IPS DF 4.7 (cell line): ENCODE measurements around the gene HOXA10.

Source experiments
- DNase-seq: peaks from one replicate; pipeline ENCODE4 v3.0.0-alpha.2; 2013; ENCODE audit warnings: low spot score; ENCODE audit errors: extremely low read depth

The HOXA10 gene

DNA sequence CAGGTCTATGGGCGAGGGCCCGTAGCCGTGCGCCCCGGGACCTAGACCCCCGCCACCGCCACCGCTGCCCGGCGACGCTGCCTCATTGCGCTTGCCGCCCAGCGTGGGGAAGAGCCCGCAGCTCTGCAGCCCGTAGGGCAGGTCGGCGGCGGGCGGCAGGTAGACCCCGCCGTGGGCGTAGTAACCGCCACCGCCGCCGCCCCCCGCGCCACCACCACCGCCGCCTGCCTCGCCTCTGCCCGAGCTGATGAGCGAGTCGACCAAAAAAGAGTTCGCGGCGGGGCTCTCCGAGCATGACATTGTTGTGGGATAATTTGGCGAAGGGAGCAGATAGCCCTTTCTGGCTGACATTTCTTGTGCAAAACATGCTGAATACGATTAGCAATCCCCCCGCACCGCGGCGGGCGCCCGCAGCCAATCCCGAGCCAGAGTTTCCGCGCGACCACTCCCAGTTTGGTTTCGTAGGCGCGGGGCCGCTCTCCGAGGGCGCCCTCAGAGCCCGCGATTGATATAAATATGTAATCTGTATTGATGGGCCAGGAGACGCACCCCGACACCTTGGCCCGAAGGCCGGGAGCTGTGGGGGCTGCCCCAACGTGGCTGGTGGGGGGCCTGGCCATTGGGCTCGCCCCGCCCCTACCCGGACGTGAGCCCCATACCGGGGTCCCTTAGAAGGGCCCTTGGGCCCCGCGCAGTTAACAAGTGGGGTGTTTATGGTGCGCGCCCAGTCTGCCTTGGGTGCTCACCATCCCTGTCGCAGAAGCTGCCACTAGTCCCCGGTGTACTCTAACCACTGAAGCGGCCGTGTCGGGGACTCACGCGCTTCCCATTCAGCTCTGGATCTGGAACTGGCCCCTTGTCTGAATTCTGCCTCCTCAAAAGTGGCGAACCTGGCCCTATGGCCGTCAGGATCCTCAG, at the start of gene HOXA10:
HOXA10 (minus strand) TSS at position 365 of the 918 bp plus-strand sequence; CDS start at position 351, 14 bp downstream.
- no peak for DNase-seq

DNA sequence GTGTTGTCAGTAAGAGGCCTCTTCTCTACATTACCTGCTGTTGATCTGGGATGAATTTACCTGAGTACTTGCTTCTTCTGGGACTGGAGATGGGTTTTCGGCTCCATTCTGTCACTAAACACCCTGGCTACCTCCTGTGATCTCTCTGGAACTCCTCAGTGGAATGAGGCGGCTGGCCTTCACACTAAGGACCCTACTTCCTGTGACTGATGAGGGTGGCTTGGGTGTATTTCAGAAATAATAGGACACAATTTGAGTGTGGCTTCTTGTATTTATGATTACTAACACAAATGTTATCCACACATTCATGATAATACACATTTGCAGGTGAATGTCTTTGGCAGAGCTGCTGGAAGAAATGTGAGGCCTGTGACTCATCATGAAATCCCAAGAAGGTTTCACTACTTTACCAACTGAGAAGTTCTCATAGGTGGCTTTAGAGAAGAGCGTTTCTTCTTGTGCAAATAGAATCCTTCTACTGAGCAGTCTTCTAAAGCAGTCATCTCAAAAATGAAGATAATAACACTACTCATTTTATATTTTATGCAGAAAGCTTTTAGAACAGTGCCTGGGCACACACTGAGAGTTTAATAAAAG, 47.2 kb upstream of the HOXA10 start:
- DNase-seq, result no peak

DNA sequence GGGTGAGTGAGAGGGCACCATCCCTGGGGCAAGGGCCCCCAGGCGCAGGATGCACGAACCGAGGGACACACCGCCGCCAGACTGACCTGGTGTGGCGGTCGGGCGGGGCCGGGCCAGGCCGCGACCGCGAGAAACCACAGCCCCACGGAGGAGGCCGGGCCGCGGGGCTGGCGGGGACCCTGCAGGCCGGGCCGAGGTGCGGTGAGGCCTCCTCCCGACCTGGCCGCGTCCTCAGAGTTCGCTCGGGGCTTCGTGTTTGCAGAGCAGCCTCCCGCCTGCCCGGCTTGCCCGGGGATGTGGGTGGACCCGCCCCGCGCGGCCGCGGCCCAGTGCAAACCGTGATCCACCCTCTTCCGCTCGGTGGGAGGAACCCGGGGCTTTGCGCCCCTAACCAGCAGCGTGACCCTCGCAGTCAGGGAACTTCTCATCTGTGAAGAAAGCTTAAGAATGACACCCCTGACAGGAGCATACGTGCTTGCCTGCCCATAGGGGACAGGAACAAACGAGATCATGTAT, 46.4 kb upstream of the HOXA10 start:
- DNase-seq, result no peak

DNA sequence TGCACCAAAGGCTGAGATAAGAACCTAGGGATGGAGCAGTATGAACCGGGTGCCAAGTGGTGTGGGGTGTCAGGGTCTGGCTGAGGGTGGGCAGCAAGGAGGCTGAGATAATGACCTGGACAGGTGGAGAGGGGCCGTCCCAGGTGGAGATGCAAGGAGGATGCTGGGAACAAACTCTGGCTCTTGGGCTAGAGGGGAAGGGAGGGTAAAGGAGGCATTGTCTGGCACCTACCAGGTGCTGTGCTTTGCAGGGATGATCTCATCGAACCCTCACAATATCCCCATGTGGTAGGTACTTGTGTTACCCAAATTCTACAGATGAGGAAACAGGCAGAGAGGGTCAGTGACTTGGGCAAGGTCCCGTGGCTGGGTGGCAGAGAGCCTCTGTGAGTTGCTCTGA, 45.7 kb upstream of the HOXA10 start:
- DNase-seq, result no peak

DNA sequence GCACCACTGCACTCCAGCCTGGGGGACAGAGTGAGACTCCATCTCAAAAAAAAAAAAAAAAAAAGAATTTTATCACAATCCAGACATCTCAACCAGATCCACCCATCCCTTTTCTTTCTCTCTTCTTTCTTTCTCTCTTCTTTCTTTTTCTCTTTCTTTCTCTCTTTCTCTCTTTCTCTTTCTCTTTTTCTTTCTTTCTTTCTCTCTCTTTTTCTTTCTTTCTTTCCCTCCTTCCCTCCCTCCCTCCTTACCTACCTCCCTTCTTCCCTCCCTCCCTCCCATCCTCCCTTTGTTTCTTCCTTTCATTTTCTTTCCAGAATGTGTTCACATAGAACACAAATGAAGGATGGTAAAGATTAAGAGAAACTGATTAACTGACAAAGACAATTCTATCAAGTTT, 43.8 kb upstream of the HOXA10 start:
- no peak for DNase-seq

DNA sequence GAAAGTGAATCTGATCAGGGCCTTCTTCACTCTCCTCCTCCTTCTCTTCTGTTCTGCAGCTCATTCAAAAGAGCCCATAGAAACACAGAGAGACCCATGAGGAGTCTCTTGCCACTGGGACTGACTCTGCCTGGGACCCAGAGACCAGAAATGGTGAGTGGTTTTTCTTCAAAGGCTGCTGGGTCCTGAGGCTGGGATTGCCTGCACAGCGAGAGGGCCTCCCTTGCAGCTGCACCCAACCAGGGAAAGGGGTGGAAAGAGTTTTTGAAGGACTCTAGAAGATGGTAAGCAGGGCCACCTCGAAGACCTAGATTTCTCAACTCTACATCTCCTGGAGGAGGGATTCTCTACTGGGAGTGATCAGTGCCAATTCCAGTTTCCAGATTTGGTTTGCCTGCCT, 41.2 kb upstream of the HOXA10 start:
- no peak for DNase-seq

DNA sequence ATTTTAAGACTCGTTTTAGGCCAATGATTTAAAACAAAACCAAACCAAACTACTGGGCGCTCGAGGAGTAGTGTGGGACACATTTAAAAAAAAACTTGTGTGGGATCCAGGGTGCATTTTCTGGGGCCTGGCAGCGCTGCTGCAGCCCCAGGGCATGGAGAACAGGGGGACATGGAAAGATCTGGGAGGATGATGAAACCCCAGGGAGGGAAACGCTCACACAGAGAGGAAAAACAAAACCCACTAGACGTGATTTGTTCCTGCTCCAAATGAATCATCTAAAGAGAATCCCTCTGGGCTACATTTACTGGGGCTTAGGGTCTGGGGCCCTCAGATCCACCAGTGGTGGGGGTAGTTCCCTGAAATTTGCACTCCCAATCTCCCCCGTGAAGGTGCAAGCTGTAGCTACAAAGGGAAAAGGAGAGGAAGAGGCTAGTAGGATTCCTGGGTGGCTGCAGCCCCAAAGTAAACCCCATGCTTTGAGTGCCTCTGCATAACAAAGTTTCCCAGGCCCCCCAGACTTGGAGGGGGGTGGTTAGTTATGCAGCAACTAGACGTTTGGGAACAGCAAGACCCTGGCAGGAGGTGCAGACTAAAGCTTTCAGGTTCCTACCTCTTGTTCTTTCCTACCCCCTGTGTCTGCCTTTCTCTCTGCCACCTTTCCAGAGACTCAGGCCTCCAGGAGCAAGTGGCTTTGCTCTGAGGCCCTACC, 40.3 kb upstream of the HOXA10 start:
- DNase-seq, result no peak

DNA sequence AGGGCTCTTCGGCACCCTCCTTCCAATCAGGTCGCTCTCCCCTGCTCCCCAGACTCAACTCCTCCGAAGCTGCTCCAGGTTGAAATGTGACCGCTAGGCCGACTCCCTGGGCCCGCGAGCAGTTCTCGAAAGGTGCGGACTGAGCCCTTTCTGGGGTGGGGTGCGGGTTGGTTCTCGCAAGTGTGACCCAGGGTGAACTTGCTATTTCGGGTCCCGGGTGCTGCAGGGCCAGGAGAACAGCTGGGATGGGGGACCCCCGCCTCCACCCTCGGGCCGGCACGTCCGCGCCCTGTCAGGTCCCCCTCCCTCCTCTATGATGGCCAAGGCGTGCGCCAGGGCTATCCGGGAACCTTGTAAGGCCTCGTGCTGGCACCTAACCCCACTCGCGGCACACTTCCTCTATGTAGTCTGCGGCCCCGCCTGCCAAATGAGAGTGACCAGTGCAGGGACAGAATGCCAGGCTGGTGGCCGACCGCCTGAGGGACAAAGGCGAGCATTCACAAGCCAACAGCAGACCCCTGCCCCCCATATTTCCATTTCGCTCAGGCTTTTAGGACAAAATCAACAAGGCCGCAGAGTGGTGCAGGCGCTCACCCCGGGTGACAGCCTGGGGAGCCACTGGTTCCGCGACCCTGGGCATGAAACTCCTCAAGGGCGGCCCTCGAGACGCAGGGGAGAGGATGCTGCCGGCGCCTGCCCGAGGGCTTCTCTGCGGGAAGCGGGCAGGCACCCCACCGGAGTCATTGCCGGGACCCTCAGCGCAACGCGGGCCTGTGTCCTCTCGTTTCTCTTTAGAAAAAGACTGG, 39.5 kb upstream of the HOXA10 start:
- no peak for DNase-seq

DNA sequence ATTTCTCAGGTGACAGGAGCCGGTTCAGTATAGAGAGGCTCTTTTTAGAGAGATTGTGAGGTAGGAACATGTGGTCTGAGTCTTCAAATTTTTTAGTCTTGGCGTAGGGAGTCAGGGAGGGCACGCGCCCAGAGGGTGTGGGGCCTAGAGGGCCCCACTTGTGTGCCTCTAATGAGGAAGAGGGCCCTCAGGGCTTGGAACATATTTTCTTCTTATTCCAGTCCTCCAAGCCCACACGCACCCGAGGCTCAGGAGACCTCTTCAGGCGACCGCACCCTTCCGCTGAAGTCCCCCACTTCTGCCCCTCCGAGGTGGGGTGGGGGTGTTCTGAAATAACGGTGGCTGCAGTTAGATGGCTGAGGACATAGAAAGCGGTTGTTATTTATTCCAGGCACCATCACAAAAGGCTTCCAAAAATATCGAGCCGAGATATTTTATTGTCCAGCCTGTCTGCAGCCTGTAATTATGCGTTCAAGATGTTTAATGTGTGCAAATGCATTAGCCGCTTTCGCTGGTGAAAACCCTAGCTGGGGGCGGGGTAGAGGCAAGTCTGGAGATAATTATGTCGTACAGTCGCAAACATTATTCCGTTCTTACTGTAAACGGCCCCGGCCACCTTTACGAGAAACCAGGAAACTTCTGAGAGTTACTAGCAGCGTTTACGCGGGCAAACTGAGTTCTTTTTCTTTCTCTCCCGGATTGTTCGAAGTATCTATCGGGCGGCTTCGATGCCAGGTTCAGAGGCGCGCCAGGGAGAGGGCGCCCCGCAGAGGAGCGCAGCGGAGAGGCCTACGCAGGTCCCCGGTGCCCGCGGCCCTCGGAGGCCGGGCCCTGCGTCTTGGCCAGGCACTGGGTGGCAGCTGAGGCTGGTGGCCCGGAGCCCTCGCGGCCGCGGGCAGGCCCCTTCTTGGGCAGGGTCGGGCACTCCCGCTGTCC, 38.6 kb upstream of the HOXA10 start:
- no peak for DNase-seq

DNA sequence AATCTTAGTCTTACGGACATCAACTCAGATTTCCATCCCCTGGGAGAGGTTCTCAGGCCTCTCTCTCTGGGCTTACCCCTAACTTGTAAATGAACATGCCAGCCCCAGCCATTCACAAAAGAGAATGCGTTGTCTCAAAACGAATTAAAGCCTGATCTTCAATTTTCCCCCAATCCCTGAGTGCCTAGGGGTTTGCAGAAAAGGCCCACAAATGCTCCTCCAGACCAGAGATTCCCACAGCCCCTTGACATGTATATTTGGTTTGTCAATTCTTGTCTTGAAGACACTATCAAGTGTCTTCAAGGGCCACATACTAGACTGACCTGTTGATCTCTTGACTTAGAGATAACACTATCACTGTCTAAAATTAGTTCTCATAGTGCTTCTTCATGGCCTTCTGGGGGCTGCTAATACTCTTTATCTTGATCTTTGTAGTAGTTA, 37.7 kb upstream of the HOXA10 start:
- DNase-seq, result no peak

DNA sequence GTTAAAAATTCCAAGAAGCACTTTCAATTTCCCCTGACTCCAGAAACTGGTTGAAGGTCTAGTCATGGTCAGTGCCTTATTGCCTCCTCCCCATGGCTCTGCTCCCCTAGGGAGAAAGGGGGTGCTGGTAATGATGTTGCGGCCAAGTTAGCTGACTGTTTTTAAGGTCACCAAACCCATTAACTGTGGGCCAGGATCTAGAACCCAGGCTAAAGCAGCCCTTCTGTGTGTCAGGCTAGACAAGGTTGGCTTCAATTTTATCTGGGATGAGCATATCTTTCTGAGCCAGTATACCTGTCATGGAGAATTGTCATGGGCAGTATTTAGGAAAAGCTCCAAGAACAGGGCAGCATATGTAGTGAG, 36.9 kb upstream of the HOXA10 start:
- no peak for DNase-seq

DNA sequence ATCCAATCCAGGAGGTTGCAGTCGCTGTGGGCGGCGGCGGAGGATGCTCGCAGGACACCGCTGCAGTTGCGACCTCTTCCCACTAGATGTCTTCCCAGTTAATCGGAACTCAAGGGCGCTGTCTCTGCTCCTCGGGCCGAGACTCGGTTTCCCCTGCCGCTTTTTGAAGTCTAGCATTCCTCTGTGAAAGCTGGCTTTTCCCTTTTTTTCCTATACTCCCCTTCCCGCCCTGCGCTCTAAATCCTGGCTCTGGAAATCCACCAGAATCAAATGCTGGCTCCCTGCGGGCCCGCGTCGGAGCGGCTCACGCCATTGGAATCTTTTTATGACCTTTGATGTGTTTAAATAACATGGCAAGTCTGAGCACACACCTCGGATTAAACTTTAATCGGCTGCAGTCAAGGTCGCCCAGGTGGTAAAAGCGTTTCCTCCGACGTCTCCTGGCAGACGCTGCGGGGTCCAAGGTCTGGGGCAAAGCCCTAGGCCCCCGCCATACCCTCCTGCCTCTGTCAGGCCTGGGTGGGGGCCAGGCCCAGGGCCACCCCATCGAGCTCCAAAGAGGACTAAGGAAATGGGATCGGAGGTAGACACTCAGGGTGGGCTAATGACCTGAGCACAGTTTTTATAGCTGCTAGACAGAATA, 36.4 kb upstream of the HOXA10 start:
- DNase-seq, result no peak

DNA sequence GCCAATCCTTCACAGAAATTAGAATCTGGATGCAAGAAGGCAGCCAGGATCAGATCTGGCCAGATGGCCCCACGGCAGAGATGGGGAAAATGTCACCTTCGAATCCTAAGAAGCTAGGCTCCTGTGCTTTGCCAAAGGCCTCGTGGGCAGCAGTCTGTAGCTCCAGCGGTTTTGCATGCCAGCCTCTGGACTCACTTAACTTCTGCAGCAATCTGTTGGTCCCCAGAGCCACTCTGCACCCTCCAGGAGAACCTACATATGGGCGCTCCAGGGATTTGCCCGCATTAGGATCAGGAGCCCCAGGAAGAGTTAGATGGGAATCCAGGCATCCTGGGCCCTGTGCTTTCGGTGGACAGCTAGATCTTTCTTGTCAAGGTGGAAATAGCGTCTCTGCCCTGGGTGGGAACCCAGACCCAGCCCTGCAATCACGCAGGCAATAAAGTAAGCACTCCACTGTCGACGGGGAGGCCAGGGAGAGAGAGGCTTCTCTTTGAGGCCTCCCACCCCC, 35.9 kb upstream of the HOXA10 start:
- no peak for DNase-seq

DNA sequence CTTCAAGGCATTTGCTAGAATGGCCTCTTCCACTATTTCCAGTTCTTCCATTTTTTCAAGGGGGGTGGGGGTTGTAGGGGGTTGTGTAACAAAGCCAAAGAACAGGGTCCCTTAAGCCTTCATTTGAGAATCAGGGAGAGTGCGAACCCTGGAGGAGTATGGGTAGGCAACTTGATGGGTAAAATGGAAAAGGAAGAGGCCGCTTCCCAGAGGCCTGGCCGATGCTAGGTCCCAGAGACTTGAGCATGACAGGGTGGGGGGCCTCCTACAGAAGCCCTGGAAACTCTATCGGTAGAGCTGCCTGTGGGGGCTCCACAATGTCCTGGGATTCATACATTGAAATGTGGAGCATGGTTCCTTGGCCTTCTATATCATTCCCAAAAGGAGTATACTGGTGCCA, 34.9 kb upstream of the HOXA10 start:
- DNase-seq, result no peak

DNA sequence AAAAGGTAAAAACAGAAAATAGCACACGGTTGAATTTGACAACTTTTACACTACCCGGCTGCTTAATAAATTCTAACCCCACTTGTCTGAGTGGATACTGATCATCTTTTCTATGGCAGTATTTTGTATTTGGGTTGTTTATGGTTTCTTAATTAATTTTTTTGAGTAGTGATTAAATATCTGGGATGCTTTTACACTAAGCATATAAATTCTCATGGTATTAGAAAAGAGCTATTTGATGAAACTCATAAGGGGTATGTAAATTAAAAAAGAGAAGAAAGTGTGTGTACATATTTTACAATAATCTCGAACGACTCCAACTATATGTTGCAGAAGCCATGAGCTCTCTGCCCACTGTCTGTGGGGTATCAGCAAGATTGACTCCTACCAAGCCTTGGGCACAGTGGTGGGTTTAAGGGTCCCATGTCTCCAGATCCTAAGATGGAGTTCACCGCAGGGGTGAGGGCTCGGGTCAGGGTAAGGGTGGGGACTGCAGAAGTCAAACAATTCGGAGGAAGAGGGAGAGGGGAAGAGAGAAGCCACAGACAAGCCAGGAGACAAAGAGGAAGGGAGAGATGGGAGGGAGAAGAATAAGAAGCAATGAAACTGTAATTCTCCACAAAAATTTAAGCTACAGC, 33.3 kb upstream of the HOXA10 start:
- DNase-seq, result no peak

DNA sequence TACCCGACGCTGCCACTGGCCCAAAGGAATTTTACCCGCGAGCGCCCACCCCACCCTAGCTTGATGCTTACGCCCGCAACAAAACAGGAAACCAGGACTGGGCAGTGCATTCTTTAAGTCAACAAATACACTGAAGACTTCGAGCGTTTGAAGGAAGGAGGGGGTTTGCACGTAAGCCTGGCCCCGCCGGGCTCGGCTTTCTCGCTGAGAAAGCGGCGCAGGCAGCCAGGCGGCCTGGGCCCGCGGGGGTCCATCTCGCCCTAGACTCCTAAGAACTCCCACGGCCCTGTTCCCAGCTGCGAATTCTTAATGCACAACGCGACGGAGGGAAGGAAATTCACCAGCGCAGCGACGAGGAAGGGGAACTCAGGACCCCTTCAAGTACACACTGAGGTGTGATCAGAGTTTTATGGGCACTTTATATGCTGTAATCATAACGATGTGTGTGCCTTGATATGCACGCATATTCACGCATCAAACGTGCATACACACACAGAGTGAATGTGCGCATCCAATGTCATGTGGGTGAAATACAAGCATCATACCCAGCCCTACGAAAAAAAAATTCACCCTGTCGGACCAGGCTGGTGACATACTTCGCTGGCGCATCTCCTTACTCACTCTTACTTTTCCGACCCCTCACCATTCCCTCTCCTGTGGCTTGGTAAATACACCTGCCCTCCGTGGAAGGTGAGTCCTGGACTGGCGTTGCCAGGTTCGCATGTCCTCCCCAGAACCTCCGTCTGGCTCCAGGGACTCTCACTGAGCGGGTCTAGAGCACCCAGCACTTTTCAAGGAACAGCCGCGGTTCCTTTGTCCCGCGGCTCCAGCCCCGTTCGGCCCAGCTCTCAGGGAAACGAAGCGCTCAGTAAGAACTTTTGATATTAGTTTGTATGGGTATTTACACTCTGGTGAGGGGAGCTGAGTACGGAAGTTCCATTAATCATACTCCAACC, 31.5 kb upstream of the HOXA10 start:
- no peak for DNase-seq

DNA sequence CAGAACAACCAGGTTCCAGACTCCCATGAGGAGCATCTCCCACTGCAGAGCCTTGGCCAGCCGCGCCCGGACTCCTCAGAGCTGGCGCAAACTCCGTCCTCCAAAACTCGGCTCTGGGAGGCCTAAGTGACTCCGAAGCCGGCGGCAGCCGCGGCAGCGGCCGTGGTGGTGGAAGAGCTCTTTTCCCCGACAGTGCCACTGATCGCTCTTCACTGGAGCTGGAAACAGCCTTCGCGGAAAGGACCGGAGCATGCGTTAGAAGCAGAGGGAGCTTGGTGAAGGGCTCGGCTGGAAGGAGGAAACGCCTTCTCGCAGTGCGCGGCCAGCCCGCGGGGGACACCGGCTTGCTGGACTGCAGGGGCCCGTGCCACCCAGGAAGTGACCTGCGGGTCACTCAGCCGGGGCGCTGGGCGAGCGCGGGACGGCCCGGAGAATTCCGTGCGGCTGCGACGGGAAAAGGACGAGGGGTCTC, 30.8 kb upstream of the HOXA10 start:
- DNase-seq, result no peak
